NCI-H1694 (cell line): Measurements from ENCODE around the gene ASTN2.

Source experiments
- DNase-seq: peaks from one replicate; lab custom pipeline; 2025; lab: John Stamatoyannopoulos, UW

The ASTN2 gene

GRCh38 chr9:116558818-116559540, 855.9 kb downstream of the ASTN2 start:
- no peak for DNase-seq

GRCh38 chr9:116558035-116558434, 856.8 kb downstream of the ASTN2 start:
- DNase-seq, result no peak

GRCh38 chr9:116555556-116556155, 859.2 kb downstream of the ASTN2 start:
- DNase-seq, result no peak

- DNase-seq, result no peak
These were observed 859.7 kb downstream of the ASTN2 start for GRCh38 chr9:116555119-116555518.

GRCh38 chr9:116550696-116551436, 864.0 kb downstream of the ASTN2 start:
- no peak for DNase-seq

- DNase-seq, result no peak
These were observed 864.8 kb downstream of the ASTN2 start for GRCh38 chr9:116549786-116550660.

GRCh38 chr9:116549061-116549664, 865.7 kb downstream of the ASTN2 start:
- no peak for DNase-seq

GRCh38 chr9:116547729-116548426, 867.0 kb downstream of the ASTN2 start:
- DNase-seq, result no peak

- DNase-seq, result no peak
These were observed 867.9 kb downstream of the ASTN2 start for GRCh38 chr9:116546711-116547581.

GRCh38 chr9:116544896-116545295, 870.0 kb downstream of the ASTN2 start:
- no peak for DNase-seq

- no peak for DNase-seq
These were observed 871.0 kb downstream of the ASTN2 start for GRCh38 chr9:116543731-116544400.

- DNase-seq, result no peak
These were observed 873.5 kb downstream of the ASTN2 start for GRCh38 chr9:116541402-116541801.

GRCh38 chr9:116539549-116539948, 875.3 kb downstream of the ASTN2 start:
- no peak for DNase-seq

- DNase-seq, result no peak
These were observed 889.2 kb downstream of the ASTN2 start for GRCh38 chr9:116525611-116526010.

GRCh38 chr9:116524778-116525470, 889.9 kb downstream of the ASTN2 start:
- DNase-seq, result no peak

GRCh38 chr9:116520218-116520617, 894.6 kb downstream of the ASTN2 start:
- DNase-seq, result no peak

GRCh38 chr9:116516456-116516855, 898.4 kb downstream of the ASTN2 start:
- no peak for DNase-seq

- no peak for DNase-seq
These were observed 899.3 kb downstream of the ASTN2 start for GRCh38 chr9:116515541-116515940.

- DNase-seq, result no peak
These were observed 908.2 kb downstream of the ASTN2 start for GRCh38 chr9:116506685-116507084.
